Neural progenitor cell (in vitro differentiated cells): ENCODE results near the gene SPRING1. TPM values are rescaled to one million over a fixed set of nuclear protein-coding genes. Genes with fewer than 3 reads are reported as not detected.

Experiments used
- DNase-seq: peaks from one replicate; pipeline ENCODE4 v3.0.0-alpha.2; 2016; ENCODE audit warnings: low spot score
- H2AFZ ChIP-seq: fragments of 200-600 bp; sonication (generic); replicated peaks from 2 replicates; pipeline ENCODE4 v1.6.1; 2016; ENCODE audit warnings: antibody characterized with exemption
- H3F3A ChIP-seq: fragments of 200-600 bp; sonication (generic); 2 replicates; pipeline ENCODE4 v1.6.1; 2016; ENCODE audit warnings: antibody characterized with exemption, low read depth
- H3K27ac ChIP-seq: fragments of 200-600 bp; sonication (generic); 2 replicates; pipeline ENCODE4 v1.5.1; 2016; ENCODE audit warnings: mild to moderate bottlenecking
- H3K27me3 ChIP-seq: fragments of 200-600 bp; sonication (generic); 2 replicates; pipeline ENCODE4 v1.6.1; 2016; ENCODE audit warnings: mild to moderate bottlenecking, moderate library complexity
- H3K36me3 ChIP-seq: fragments of 200-600 bp; sonication (generic); 2 replicates; pipeline ENCODE4 v1.5.1; 2016
- H3K4me1 ChIP-seq: fragments of 200-600 bp; sonication (generic); 2 replicates; pipeline ENCODE4 v1.6.1; 2016; ENCODE audit warnings: mixed run types
- H3K4me2 ChIP-seq: fragments of 200-600 bp; sonication (generic); 2 replicates; pipeline ENCODE4 v1.6.1; 2016
- H3K4me3 ChIP-seq: fragments of 200-600 bp; sonication (generic); 2 replicates; pipeline ENCODE4 v1.5.1; 2016
- H3K79me2 ChIP-seq: fragments of 200-600 bp; sonication (generic); 2 replicates; pipeline ENCODE4 v1.6.1; 2016; ENCODE audit warnings: low read depth
- H3K9ac ChIP-seq: fragments of 200-600 bp; sonication (generic); 2 replicates; pipeline ENCODE4 v1.6.1; 2016
- H3K9me3 ChIP-seq: fragments of 200-600 bp; sonication (generic); 2 replicates; pipeline ENCODE4 v1.5.1; 2016; ENCODE audit warnings: low read depth
- H4K20me1 ChIP-seq: fragments of 200-600 bp; sonication (generic); 2 replicates; pipeline ENCODE4 v1.6.1; 2016; ENCODE audit warnings: low read depth
- H3K27ac Mint-ChIP-seq: 3 replicates; pipeline ENCODE4 v1.8.0; 2021; ENCODE audit warnings: mixed read lengths
- H3K27me3 Mint-ChIP-seq: 2 replicates; pipeline ENCODE4 v1.8.0; 2022; ENCODE audit warnings: low read depth, mild to moderate bottlenecking, inconsistent platforms, moderate library complexity, mixed read lengths; ENCODE audit not compliant: insufficient read depth
- H3K36me3 Mint-ChIP-seq: 3 replicates; pipeline ENCODE4 v1.8.0; 2021; ENCODE audit warnings: mixed read lengths
- H3K4me1 Mint-ChIP-seq: 3 replicates; pipeline ENCODE4 v1.8.0; 2021; ENCODE audit warnings: mixed read lengths
- H3K4me3 Mint-ChIP-seq: 3 replicates; pipeline ENCODE4 v1.8.0; 2021; ENCODE audit warnings: mild to moderate bottlenecking, moderate library complexity, mixed read lengths
- H3K9me3 Mint-ChIP-seq: 3 replicates; pipeline ENCODE4 v1.8.0; 2020; ENCODE audit warnings: mixed read lengths
- EZH2 ChIP-seq: fragments of 200-600 bp; sonication (generic); IDR thresholded peaks from 2 replicates; pipeline ENCODE4 v1.6.1; 2017; ENCODE audit warnings: antibody characterized with exemption, mild to moderate bottlenecking, moderate library complexity
- EZH2phosphoT487 ChIP-seq: fragments of 200-600 bp; sonication (generic); IDR thresholded peaks from 2 replicates; pipeline ENCODE4 v1.6.1; 2017; ENCODE audit warnings: antibody characterized with exemption
- total RNA-seq: library from RNA; depleted of rRNA; stranded (reverse); fragments of >200 nt; gene quantifications from 2 replicates; pipeline ENCODE4 v1.2.3, GENCODE V29; 2015; ENCODE audit warnings: low replicate concordance
- TF ChIP-seq, protein P1 (sequence below): fragments of 200-600 bp; sonication (generic); IDR thresholded peaks from 2 replicates; pipeline ENCODE4 v1.5.1; 2017; ENCODE audit warnings: antibody characterized with exemption, mild to moderate bottlenecking

SPRING1 gene
- total RNA-seq, 1 donor from 2014 or later, result 40.4 TPM

DNA sequence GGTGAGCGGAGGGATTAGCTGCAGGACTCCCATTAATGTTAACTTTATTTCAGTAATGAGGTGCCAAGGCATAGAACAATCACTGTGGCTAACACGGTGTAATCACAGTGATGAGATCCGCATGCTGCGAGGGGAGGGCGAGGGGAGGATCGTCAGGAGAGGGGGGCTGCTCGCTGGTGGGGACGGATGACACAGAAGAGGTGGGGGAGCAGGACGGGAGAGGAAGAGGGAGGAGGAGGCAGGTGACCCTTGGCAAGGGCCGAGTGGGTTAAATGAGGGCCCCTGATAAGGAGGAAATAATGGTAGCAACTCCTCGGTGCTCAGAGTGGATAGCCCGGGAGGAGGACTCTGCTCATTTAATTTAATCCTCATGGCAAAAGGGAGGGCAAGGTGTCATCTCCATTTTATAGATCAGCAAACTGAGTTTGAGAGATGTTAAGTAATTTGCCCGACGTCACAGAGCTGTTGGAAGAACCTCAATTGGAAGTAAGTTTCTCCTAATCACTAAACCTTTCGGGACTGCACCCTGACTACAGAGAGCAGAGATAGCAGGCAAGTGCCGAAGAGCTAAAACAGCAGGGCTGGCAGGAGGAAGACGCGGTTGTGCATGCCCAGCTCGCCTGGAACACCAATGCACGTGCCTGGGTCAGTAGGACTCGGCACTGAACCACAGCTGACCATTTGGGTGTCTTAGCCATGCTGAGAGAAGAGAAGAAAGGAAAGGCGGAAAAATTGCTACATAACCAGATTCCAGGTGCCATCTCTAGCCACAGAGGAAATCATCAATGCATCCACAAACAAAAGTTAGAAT lies 43.0 kb downstream of the SPRING1 start:
- Histone ChIP-seq H3K4me3 (no peak overlapping the region), H3K9ac (no peak overlapping the region), H4K20me1 (no peaks in the 10 kb centered on the region), H3K36me3 (no peaks in the 10 kb centered on the region), H3F3A (peaks cover 8% of the 10 kb centered on the region), H2AFZ (no peak overlapping the region), H3K27ac (no peak overlapping the region), H3K4me2 (no peak overlapping the region), H3K9me3 (no peaks in the 10 kb centered on the region), H3K4me1 (peaks cover 30% of the 10 kb centered on the region), H3K79me2 (no peaks in the 10 kb centered on the region), H3K27me3 (peaks cover 6% of the 10 kb centered on the region)
- H3K27ac Mint-ChIP-seq, result no peak overlapping the region
- peak overlapping the region; percentile 80 for H3K4me3 Mint-ChIP-seq
- no peak for DNase-seq
- peaks cover 30% of the 10 kb centered on the region for H3K27me3 Mint-ChIP-seq
- H3K9me3 Mint-ChIP-seq, result no peaks in the 10 kb centered on the region
- H3K4me1 Mint-ChIP-seq, result peaks cover 36% of the 10 kb centered on the region
- H3K36me3 Mint-ChIP-seq, result no peaks in the 10 kb centered on the region
- no peak for TF ChIP-seq EZH2
- TF ChIP-seq, protein P1, sequence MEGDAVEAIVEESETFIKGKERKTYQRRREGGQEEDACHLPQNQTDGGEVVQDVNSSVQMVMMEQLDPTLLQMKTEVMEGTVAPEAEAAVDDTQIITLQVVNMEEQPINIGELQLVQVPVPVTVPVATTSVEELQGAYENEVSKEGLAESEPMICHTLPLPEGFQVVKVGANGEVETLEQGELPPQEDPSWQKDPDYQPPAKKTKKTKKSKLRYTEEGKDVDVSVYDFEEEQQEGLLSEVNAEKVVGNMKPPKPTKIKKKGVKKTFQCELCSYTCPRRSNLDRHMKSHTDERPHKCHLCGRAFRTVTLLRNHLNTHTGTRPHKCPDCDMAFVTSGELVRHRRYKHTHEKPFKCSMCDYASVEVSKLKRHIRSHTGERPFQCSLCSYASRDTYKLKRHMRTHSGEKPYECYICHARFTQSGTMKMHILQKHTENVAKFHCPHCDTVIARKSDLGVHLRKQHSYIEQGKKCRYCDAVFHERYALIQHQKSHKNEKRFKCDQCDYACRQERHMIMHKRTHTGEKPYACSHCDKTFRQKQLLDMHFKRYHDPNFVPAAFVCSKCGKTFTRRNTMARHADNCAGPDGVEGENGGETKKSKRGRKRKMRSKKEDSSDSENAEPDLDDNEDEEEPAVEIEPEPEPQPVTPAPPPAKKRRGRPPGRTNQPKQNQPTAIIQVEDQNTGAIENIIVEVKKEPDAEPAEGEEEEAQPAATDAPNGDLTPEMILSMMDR, result no peak
- TF ChIP-seq EZH2phosphoT487, result no peak

DNA sequence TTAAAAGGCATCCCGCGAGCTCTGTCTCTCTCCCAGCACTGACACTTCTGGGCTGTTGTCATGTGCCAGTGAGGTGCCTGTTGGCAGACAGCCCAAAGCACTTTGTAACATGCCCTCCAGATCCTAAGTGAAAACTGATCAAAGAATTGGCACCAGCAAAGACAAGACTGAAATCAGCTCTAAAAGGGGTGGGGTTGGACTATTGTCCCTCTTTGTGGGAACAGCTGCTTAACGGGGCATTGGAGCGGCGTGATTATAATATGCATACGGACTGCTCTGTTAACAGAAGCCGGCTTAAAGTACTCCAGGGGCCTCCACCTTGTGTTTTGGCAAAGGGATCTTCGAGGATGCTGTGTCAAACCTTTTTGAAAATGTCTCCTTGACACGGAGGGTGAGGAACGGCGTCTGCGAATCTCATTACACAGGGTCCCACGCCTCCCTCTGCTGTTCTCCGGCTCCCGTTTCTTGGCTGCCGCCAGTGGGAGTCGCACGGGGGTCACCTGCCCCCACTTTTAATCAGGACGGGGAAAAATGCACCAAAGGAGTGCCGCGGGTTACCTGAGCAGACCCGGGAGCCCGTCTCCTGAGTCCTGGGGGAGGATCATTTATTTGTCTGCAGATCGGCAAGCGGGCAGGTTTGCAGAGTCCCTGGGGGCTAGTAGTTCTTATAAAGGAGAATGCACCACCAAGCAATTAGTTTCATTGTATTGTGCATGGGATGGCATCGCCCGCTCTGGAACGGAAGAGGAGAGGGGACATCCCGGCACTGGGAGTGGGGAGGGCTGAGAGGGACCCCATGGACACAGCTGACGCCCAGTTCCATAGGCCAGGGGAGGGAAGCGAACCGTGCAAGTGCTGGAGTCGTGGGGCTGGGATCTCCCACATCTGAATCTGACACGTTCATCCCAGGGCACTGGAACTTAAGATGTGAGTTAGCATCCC lies 44.3 kb downstream of the SPRING1 start:
- peaks cover 8% of the 10 kb centered on the region for H3F3A ChIP-seq
- peak overlapping the region; percentile 80 for H3K4me3 Mint-ChIP-seq
- DNase-seq, result peak; percentile 48
- no peaks in the 10 kb centered on the region for H3K9me3 Mint-ChIP-seq
- H3K9me3 ChIP-seq, result no peaks in the 10 kb centered on the region
- no peaks in the 10 kb centered on the region for H3K36me3 ChIP-seq
- TF ChIP-seq, protein P1, result peak; percentile 7
- TF ChIP-seq EZH2, result peak; percentile 26
- TF ChIP-seq EZH2phosphoT487, result no peak
- H3K4me2 ChIP-seq, result peak overlapping the region; percentile 84
- peak overlapping the region; percentile 91 for H3K27ac Mint-ChIP-seq
- no peak overlapping the region for H3K9ac ChIP-seq
- H3K79me2 ChIP-seq, result no peaks in the 10 kb centered on the region
- peaks cover 31% of the 10 kb centered on the region for H3K4me1 ChIP-seq
- H3K27me3 Mint-ChIP-seq, result peaks cover 30% of the 10 kb centered on the region
- peak overlapping the region; percentile 44 for H3K4me3 ChIP-seq
- H3K27ac ChIP-seq, result no peak overlapping the region
- no peaks in the 10 kb centered on the region for H4K20me1 ChIP-seq
- peak overlapping the region; percentile 74 for H2AFZ ChIP-seq
- H3K4me1 Mint-ChIP-seq, result peaks cover 39% of the 10 kb centered on the region
- peaks cover 6% of the 10 kb centered on the region for H3K27me3 ChIP-seq
- H3K36me3 Mint-ChIP-seq, result no peaks in the 10 kb centered on the region

DNA sequence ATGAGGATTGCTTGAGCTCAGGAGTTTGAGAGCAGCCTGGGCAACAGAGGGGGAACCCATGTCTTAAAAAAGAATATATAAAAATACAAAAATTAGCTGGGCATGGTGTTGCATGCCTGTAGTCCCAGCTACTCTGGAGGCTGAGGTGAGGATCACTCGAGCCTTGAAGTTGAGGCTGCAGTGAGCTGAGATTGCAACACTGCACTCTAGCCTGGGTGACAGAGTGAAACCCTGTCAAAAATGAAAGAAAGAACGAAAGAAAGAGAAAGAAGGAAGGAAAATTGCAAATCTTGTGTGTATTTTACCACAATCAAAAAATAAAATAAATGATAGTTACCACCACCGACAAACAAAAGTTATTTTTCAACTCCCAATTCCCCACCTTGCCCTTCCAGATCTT lies 45.3 kb downstream of the SPRING1 start:
- Histone ChIP-seq H3K4me1 (peaks cover 31% of the 10 kb centered on the region), H3K79me2 (no peaks in the 10 kb centered on the region), H3K27ac (no peak overlapping the region), H3K9me3 (no peaks in the 10 kb centered on the region), H3K36me3 (no peaks in the 10 kb centered on the region), H3K9ac (no peak overlapping the region), H3K4me3 (no peak overlapping the region), H4K20me1 (no peaks in the 10 kb centered on the region), H2AFZ (no peak overlapping the region), H3F3A (peaks cover 8% of the 10 kb centered on the region), H3K4me2 (no peak overlapping the region), H3K27me3 (peaks cover 6% of the 10 kb centered on the region)
- H3K4me1 Mint-ChIP-seq, result peaks cover 35% of the 10 kb centered on the region
- H3K36me3 Mint-ChIP-seq, result no peaks in the 10 kb centered on the region
- DNase-seq, result no peak
- TF ChIP-seq EZH2, result no peak
- TF ChIP-seq, protein P1, result no peak
- no peak for TF ChIP-seq EZH2phosphoT487
- no peaks in the 10 kb centered on the region for H3K9me3 Mint-ChIP-seq
- H3K27ac Mint-ChIP-seq, result no peak overlapping the region
- peaks cover 30% of the 10 kb centered on the region for H3K27me3 Mint-ChIP-seq
- no peak overlapping the region for H3K4me3 Mint-ChIP-seq
